WTC11 (cell line): ENCODE data around the gene C11orf54. TPM values are rescaled to one million over a fixed set of nuclear protein-coding genes. Genes with fewer than 3 reads are reported as not detected.
A peak's percentile ranks its signal among the peaks of the same experiment; 100 is the strongest.

ENCODE experiments used
- ATAC-seq: fragments of 200-7000 bp; cut with Tn5 transposase; 2 replicates; pipeline ENCODE4 v1.10.0; 2021; ENCODE audit warnings: mild to moderate bottlenecking, moderate library complexity
- CTCF ChIA-PET: fragments of 300-600 bp; sonication (Branson Sonifier 250); formaldehyde crosslinking; loops from one replicate; lab custom pipeline; 2021; ENCODE audit warnings: antibody characterized with exemption; lab: Charles Lee
- POLR2A ChIA-PET: fragments of 350-600 bp; sonication (Branson Sonifier 250); formaldehyde crosslinking; loops from one replicate; lab custom pipeline; 2021; ENCODE audit warnings: antibody characterized with exemption; lab: Charles Lee
- DNase-seq: peaks from one replicate; pipeline ENCODE4 v3.0.0; 2021; ENCODE audit warnings: low spot score
- H3K27ac Mint-ChIP-seq: 2 replicates; pipeline ENCODE4 v1.8.0; 2021; ENCODE audit warnings: mixed read lengths
- H3K27me3 Mint-ChIP-seq: 2 replicates; pipeline ENCODE4 v1.8.0; 2021; ENCODE audit warnings: low read depth, mild to moderate bottlenecking, moderate library complexity, mixed read lengths
- H3K36me3 Mint-ChIP-seq: 2 replicates; pipeline ENCODE4 v1.8.0; 2021; ENCODE audit warnings: mixed read lengths
- H3K4me1 Mint-ChIP-seq: 2 replicates; pipeline ENCODE4 v1.8.0; 2022; ENCODE audit warnings: mixed read lengths
- H3K4me3 Mint-ChIP-seq: 2 replicates; pipeline ENCODE4 v1.8.0; 2021; ENCODE audit warnings: mild to moderate bottlenecking, moderate library complexity, mixed read lengths
- H3K9me3 Mint-ChIP-seq: 2 replicates; pipeline ENCODE4 v1.8.0; 2021; ENCODE audit warnings: mixed read lengths
- EMX1 ChIP-seq: fragments of 250-450 bp; sonication (Bioruptor Pico); IDR thresholded peaks from 2 replicates; pipeline ENCODE4 v1.8.0; 2021; ENCODE audit warnings: mild to moderate bottlenecking
- GRHL2 ChIP-seq: fragments of 250-450 bp; sonication (Bioruptor Pico); IDR thresholded peaks from 2 replicates; pipeline ENCODE4 v1.8.0; 2022; ENCODE audit warnings: mild to moderate bottlenecking, moderate library complexity; ENCODE audit not compliant: insufficient replicate concordance, severe bottlenecking
- HMGXB4 ChIP-seq: sonication (generic); formaldehyde crosslinking; IDR thresholded peaks from 2 replicates; pipeline ENCODE4 v1.8.1; 2023; ENCODE audit warnings: mild to moderate bottlenecking, moderate library complexity, missing genetic modification reagents
- IRF2 ChIP-seq: sonication (generic); formaldehyde crosslinking; IDR thresholded peaks from 2 replicates; pipeline ENCODE4 v1.8.0; 2022; ENCODE audit warnings: low read depth, missing genetic modification reagents, borderline replicate concordance
- KAT7 ChIP-seq: sonication (generic); formaldehyde crosslinking; IDR thresholded peaks from 2 replicates; pipeline ENCODE4 v1.8.1; 2023; ENCODE audit warnings: missing genetic modification reagents, mild to moderate bottlenecking, borderline replicate concordance
- NFATC4 ChIP-seq: fragments of 250-450 bp; sonication (Bioruptor Pico); IDR thresholded peaks from 2 replicates; pipeline ENCODE4 v1.9.0; 2021; ENCODE audit warnings: mild to moderate bottlenecking
- NFE2L1 ChIP-seq: sonication (generic); formaldehyde crosslinking; IDR thresholded peaks from 2 replicates; pipeline ENCODE4 v1.8.1; 2023; ENCODE audit warnings: missing genetic modification reagents
- NFYB ChIP-seq: sonication (generic); formaldehyde crosslinking; conservative IDR thresholded peaks from 2 replicates; pipeline ENCODE4 v1.8.0; 2022; ENCODE audit warnings: low read depth, missing genetic modification reagents
- SMAD4 ChIP-seq: sonication (generic); formaldehyde crosslinking; IDR thresholded peaks from 2 replicates; pipeline ENCODE4 v1.8.0; 2022; ENCODE audit warnings: mild to moderate bottlenecking, missing genetic modification reagents
- USF2 ChIP-seq: sonication (generic); formaldehyde crosslinking; IDR thresholded peaks from 2 replicates; pipeline ENCODE4 v1.8.1; 2023; ENCODE audit warnings: mild to moderate bottlenecking, missing genetic modification reagents, moderate library complexity
- ZNF263 ChIP-seq: sonication (generic); formaldehyde crosslinking; IDR thresholded peaks from 2 replicates; pipeline ENCODE4 v1.8.1; 2022; ENCODE audit warnings: low read depth, mild to moderate bottlenecking, moderate library complexity, missing genetic modification reagents
- ZNF512 ChIP-seq: sonication (generic); formaldehyde crosslinking; IDR thresholded peaks from 2 replicates; pipeline ENCODE4 v1.8.1; 2022; ENCODE audit warnings: missing genetic modification reagents, borderline replicate concordance
- total RNA-seq: library from RNA; stranded (reverse); gene quantifications from 3 replicates; pipeline ENCODE4 v1.2.3, GENCODE V29; 2021
- TF ChIP-seq, protein P1 (sequence below): sonication (generic); formaldehyde crosslinking; IDR thresholded peaks from 2 replicates; pipeline ENCODE4 v1.8.0; 2022; ENCODE audit warnings: mild to moderate bottlenecking, missing genetic modification reagents
- TF ChIP-seq, protein P2 (sequence below): sonication (generic); formaldehyde crosslinking; IDR thresholded peaks from 2 replicates; pipeline ENCODE4 v1.8.1; 2022; ENCODE audit warnings: mild to moderate bottlenecking, moderate library complexity, missing genetic modification reagents
- TF ChIP-seq, protein P3 (sequence below): fragments of 250-450 bp; sonication (Bioruptor Pico); conservative IDR thresholded peaks from 2 replicates; pipeline ENCODE4 v1.9.0; 2021; ENCODE audit warnings: mild to moderate bottlenecking
- TF ChIP-seq, protein P4 (sequence below): sonication (generic); formaldehyde crosslinking; IDR thresholded peaks from 2 replicates; pipeline ENCODE4 v1.8.0; 2022; ENCODE audit warnings: missing genetic modification reagents

The C11orf54 gene
- total RNA-seq, 1 experiment from 2014 or later = 25.4 TPM

DNA sequence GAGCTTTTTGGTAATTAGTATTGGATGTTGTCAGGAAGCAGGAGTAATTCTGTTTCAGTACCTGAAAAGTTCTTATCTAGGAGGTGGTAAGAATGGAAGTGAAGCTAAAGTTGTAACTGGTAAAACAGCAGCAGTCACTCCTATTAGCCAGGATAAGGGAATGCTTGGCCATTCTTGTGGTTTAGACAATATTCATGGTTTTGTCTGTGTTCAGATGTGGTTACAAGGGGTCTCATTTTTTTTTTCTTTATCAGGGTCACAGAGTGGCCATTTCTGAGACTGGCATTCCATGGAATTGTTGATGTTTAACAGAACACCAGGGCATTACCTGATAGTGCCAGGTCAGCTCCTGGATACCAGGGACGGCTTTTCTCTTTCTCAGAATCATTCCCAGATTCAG is 24.0 kb upstream of the C11orf54 start:
- POLR2A ChIA-PET = no interaction called here
- no peak for TF ChIP-seq EMX1 (CRISPR knock-in tag)
- TF ChIP-seq, all 79 proteins: peak for 0
- Mint-ChIP-seq H3K4me3 (no peak overlapping the region), H3K27me3 (no peaks in the 10 kb centered on the region), H3K4me1 (peaks cover 9% of the 10 kb centered on the region), H3K36me3 (peaks cover 51% of the 10 kb centered on the region), H3K27ac (no peak overlapping the region), H3K9me3 (no peaks in the 10 kb centered on the region)
- no peak for ATAC-seq
- DNase-seq = no peak
- CTCF ChIA-PET = no interaction called here

DNA sequence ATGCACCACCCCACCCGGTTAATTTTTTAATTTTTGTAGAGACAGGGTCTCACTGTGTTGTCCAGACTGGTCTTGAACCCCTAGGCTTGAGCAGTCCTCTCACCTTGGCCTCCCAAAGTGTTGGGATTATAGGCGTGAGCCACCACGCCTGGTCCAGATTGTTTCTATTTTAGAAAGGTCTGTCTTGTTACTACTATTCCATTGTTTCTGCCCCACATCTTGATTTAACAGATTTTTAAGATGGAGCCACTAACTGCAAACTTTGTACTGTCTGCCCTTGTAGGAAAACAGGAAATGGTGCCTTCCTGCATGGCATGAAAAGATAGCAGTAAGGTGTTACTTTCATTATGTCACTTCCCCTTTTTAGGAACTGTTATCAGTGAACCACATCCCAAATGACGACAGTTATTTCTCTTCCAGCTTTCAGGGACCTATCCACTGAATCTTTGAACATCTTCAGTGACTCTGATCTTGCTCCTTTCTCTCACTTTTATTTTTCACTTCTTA is 23.4 kb upstream of the C11orf54 start:
- no peak for TF ChIP-seq KAT7 (CRISPR knock-in tag)
- no peak for TF ChIP-seq ZNF512
- TF ChIP-seq SMAD4 (CRISPR knock-in tag) = no peak
- TF ChIP-seq GRHL2 (CRISPR knock-in tag) = no peak
- no peak for TF ChIP-seq NFE2L1 (CRISPR knock-in tag)
- TF ChIP-seq, protein P1, sequence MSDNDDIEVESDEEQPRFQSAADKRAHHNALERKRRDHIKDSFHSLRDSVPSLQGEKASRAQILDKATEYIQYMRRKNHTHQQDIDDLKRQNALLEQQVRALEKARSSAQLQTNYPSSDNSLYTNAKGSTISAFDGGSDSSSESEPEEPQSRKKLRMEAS (CRISPR knock-in tag) = no peak
- TF ChIP-seq ZNF263 = no peak
- TF ChIP-seq USF2 (CRISPR knock-in tag) = no peak
- TF ChIP-seq, protein P2, sequence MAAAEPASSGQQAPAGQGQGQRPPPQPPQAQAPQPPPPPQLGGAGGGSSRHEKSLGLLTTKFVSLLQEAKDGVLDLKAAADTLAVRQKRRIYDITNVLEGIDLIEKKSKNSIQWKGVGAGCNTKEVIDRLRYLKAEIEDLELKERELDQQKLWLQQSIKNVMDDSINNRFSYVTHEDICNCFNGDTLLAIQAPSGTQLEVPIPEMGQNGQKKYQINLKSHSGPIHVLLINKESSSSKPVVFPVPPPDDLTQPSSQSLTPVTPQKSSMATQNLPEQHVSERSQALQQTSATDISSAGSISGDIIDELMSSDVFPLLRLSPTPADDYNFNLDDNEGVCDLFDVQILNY (CRISPR knock-in tag) = no peak
- TF ChIP-seq, protein P3, sequence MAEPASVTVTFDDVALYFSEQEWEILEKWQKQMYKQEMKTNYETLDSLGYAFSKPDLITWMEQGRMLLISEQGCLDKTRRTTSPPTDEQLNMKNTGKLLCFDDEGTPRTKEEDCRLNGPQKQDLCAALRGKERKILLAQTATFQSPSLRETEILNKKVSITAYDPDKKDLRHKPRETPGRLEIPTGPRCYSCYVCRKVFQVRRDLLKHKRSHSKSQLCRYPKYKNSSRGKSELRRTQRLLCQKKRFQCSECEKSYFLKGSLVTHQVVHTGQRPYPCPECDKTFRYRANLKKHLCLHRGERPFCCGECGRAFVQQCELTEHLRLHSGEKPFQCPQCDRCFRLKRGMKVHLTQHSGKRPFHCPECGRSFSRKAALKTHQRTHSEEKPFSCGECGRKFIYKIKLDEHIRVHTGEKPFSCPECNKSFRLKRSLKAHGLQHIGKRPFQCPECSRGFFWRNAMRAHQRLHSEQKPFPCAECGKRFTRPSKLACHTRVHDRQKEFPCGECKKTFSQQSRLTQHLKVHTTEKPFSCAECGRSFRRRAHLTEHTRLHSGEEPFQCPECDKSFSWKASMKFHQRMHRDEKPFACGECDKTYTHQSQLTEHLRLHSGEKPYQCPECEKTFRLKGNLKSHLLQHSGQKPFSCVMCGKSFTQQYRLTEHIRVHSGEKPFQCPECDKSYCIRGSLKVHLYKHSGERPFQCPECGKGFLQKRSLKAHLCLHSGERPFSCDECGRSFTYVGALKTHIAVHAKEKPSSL (CRISPR knock-in tag) = no peak
- TF ChIP-seq, protein P4, sequence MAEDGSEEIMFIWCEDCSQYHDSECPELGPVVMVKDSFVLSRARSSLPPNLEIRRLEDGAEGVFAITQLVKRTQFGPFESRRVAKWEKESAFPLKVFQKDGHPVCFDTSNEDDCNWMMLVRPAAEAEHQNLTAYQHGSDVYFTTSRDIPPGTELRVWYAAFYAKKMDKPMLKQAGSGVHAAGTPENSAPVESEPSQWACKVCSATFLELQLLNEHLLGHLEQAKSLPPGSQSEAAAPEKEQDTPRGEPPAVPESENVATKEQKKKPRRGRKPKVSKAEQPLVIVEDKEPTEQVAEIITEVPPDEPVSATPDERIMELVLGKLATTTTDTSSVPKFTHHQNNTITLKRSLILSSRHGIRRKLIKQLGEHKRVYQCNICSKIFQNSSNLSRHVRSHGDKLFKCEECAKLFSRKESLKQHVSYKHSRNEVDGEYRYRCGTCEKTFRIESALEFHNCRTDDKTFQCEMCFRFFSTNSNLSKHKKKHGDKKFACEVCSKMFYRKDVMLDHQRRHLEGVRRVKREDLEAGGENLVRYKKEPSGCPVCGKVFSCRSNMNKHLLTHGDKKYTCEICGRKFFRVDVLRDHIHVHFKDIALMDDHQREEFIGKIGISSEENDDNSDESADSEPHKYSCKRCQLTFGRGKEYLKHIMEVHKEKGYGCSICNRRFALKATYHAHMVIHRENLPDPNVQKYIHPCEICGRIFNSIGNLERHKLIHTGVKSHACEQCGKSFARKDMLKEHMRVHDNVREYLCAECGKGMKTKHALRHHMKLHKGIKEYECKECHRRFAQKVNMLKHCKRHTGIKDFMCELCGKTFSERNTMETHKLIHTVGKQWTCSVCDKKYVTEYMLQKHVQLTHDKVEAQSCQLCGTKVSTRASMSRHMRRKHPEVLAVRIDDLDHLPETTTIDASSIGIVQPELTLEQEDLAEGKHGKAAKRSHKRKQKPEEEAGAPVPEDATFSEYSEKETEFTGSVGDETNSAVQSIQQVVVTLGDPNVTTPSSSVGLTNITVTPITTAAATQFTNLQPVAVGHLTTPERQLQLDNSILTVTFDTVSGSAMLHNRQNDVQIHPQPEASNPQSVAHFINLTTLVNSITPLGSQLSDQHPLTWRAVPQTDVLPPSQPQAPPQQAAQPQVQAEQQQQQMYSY (CRISPR knock-in tag) = no peak
- TF ChIP-seq NFYB (CRISPR knock-in tag) = no peak
- TF ChIP-seq NFATC4 (CRISPR knock-in tag) = no peak
- TF ChIP-seq HMGXB4 (CRISPR knock-in tag) = no peak
- no peak for TF ChIP-seq IRF2 (CRISPR knock-in tag)
- CTCF ChIA-PET = no interaction called here
- H3K4me3 Mint-ChIP-seq = no peak overlapping the region
- DNase-seq = no peak
- H3K27me3 Mint-ChIP-seq = no peaks in the 10 kb centered on the region
- peaks cover 9% of the 10 kb centered on the region for H3K4me1 Mint-ChIP-seq
- H3K9me3 Mint-ChIP-seq = no peaks in the 10 kb centered on the region
- no peak for ATAC-seq
- peak overlapping the region; percentile 15; the same call in 1 of the 2 replicates for H3K27ac Mint-ChIP-seq
- H3K36me3 Mint-ChIP-seq = peaks cover 52% of the 10 kb centered on the region
- POLR2A ChIA-PET = no interaction called here
